ENCODE data around the gene SUSD6.
A peak's percentile ranks its signal among the peaks of the same experiment; 100 is the strongest.

SUSD6 gene

DNA sequence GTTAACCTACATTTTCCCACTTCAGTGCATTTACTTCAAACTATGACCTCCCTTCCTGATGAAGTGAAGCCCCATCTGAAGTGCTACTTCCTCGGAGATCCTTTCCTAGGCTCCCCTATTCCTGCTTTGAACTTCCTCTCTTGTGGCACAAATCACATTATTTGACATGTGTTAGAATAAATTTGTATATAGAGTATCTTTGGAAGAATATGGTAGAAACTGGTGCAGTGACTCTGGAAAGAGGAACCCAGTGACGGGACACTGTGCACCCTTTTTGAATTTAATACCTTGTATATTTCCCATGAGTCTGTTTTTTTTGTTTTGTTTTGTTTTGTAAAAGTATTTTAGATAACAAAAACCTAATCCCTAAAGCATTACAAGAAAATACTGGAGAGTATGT lies 89.2 kb downstream of the SUSD6 start:
- Histone ChIP-seq H3K27me3 (ENCODE audit: control insufficient read depth in 1 of 2, insufficient read depth in 2 of 2, low read length in 2 of 2) (no peaks in the 10 kb centered on the region), H3K27ac (ENCODE audit: low read depth, low read length) (no peak overlapping the region), H3K4me3 (ENCODE audit: low read depth in 1 of 2, low read length in 2 of 2) (no peak overlapping the region), H3K36me3 (ENCODE audit: insufficient read depth, low read length) (peaks cover 11% of the 10 kb centered on the region), H3K9ac (ENCODE audit: low read length) (no peak overlapping the region), H3K9me3 (ENCODE audit: low read length) (no peaks in the 10 kb centered on the region), H3K4me1 (ENCODE audit: insufficient read depth, low read length) (peaks cover 42% of the 10 kb centered on the region)

- H3K9me3 ChIP-seq (ENCODE audit: low read length) = no peaks in the 10 kb centered on the region
- peaks cover 35% of the 10 kb centered on the region for H3K4me1 ChIP-seq (ENCODE audit: insufficient read depth, low read length)
- peaks cover 11% of the 10 kb centered on the region for H3K36me3 ChIP-seq (ENCODE audit: insufficient read depth, low read length)
- H3K4me3 ChIP-seq (ENCODE audit: low read depth in 1 of 2, low read length in 2 of 2) = no peak overlapping the region
- H3K27ac ChIP-seq (ENCODE audit: low read depth, low read length) = no peak overlapping the region
- H3K9ac ChIP-seq (ENCODE audit: low read length) = no peak overlapping the region
- no peaks in the 10 kb centered on the region for H3K27me3 ChIP-seq (ENCODE audit: control insufficient read depth in 1 of 2, insufficient read depth in 2 of 2, low read length in 2 of 2)
Observed at GRCh38 chr14:69701291-69701690, 89.9 kb downstream of the SUSD6 start.

DNA sequence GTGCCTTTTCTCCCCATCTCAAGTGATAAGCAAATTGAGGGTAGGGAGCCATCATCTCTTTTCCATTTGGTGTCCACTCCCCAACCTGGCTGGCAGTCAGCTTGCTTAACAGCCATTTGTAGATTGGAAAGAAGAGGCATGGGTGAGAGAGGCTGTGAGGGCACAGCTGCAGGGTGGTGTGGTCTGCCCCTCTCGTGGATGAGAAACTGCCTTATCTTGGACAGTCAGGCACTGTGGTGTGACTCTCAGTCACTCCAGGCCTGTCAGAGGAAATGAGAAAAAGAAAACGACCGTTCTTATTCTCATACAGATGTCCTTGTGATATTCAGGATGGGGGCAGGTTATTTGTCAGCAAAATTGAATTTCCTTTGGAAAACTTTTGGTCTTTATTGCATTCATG lies 90.5 kb downstream of the SUSD6 start:
- no peak overlapping the region for H3K4me3 ChIP-seq (ENCODE audit: low read depth in 1 of 2, low read length in 2 of 2)
- no peak overlapping the region for H3K9ac ChIP-seq (ENCODE audit: low read length)
- no peaks in the 10 kb centered on the region for H3K27me3 ChIP-seq (ENCODE audit: control insufficient read depth in 1 of 2, insufficient read depth in 2 of 2, low read length in 2 of 2)
- no peak overlapping the region for H3K27ac ChIP-seq (ENCODE audit: low read depth, low read length)
- peaks cover 29% of the 10 kb centered on the region for H3K4me1 ChIP-seq (ENCODE audit: insufficient read depth, low read length)
- H3K36me3 ChIP-seq (ENCODE audit: insufficient read depth, low read length) = peaks cover 11% of the 10 kb centered on the region
- no peaks in the 10 kb centered on the region for H3K9me3 ChIP-seq (ENCODE audit: low read length)

DNA sequence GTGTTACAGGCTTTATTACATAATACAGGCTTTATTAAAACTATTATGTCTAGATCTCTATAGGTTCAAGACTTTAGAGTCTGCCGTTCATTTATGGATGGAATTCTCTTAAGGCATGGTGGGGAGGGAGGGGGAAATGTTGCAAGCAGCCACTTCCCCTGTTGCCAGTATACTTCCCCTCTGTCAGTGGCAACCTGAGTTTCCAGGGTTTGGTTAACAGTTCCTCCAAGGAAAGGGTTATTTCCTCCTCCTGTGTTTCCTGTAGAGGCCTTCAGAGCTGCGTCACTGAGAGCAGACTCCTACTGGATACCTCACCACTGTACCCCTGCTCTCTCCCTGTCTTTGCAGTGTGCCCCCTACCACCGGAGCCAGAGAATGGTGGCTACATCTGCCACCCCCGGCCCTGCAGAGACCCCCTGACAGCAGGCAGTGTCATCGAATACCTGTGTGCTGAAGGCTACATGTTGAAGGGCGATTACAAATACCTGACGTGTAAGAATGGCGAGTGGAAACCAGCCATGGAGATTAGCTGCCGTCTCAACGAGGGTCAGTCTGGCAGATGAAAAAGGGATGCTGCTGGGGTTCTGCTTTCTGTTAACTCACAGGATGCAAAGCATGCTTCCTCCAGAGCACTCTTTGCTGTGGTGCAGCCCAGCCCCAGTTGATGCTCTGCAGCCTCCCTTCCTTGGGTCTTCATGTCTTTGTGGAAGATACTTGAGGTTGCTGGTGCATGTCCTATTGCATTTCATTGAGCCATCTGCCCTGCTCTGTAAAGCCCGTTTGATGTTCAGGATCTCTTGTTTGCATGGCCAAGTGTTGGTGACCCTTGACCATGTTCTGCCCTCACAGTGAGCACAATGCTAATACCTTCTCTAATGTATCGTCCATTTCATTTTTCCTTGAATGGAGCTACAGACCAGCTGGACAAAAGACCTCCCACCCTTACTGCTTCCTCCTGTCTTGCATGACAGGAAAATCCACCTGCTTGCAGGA lies 91.9 kb downstream of the SUSD6 start:
- Histone ChIP-seq H3K4me1 (ENCODE audit: insufficient read depth, low read length) (peaks cover 25% of the 10 kb centered on the region), H3K27me3 (ENCODE audit: control insufficient read depth in 1 of 2, insufficient read depth in 2 of 2, low read length in 2 of 2) (no peaks in the 10 kb centered on the region), H3K27ac (ENCODE audit: low read depth, low read length) (no peak overlapping the region), H3K9ac (ENCODE audit: low read length) (no peak overlapping the region), H3K36me3 (ENCODE audit: insufficient read depth, low read length) (peaks cover 18% of the 10 kb centered on the region), H3K4me3 (ENCODE audit: low read depth in 1 of 2, low read length in 2 of 2) (no peak overlapping the region), H3K9me3 (ENCODE audit: low read length) (no peaks in the 10 kb centered on the region)

- Histone ChIP-seq H3K36me3 (ENCODE audit: insufficient read depth, low read length) (peaks cover 26% of the 10 kb centered on the region), H3K9ac (ENCODE audit: low read length) (no peak overlapping the region), H3K4me3 (ENCODE audit: low read depth in 1 of 2, low read length in 2 of 2) (no peak overlapping the region), H3K27me3 (ENCODE audit: control insufficient read depth in 1 of 2, insufficient read depth in 2 of 2, low read length in 2 of 2) (no peaks in the 10 kb centered on the region), H3K9me3 (ENCODE audit: low read length) (no peaks in the 10 kb centered on the region), H3K27ac (ENCODE audit: low read depth, low read length) (no peak overlapping the region), H3K4me1 (ENCODE audit: insufficient read depth, low read length) (peaks cover 25% of the 10 kb centered on the region)
Observed at GRCh38 chr14:69704319-69704718, 92.9 kb downstream of the SUSD6 start.

DNA sequence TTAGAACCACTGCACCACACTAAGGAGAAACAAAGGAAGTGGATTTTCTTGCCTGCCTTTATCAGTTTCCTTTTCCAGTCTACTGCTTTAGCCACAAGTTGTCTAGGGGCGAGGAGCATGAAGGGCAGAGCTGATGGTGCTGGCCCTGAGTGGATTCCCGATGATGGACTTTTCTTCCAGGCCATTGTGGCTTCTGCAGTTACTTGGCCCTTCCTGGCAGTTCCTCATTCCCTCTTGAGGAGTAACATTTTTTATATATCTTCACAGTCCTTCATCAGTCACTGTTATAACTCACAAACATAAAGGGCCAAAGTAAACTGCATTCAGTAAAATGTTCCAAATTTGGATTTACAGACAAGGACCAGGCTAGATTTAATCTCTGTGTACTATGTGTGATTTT lies 94.3 kb downstream of the SUSD6 start:
- H3K36me3 ChIP-seq (ENCODE audit: insufficient read depth, low read length) = peaks cover 39% of the 10 kb centered on the region
- no peaks in the 10 kb centered on the region for H3K27me3 ChIP-seq (ENCODE audit: control insufficient read depth in 1 of 2, insufficient read depth in 2 of 2, low read length in 2 of 2)
- H3K9me3 ChIP-seq (ENCODE audit: low read length) = no peaks in the 10 kb centered on the region
- H3K4me3 ChIP-seq (ENCODE audit: low read depth in 1 of 2, low read length in 2 of 2) = no peak overlapping the region
- no peak overlapping the region for H3K9ac ChIP-seq (ENCODE audit: low read length)
- H3K27ac ChIP-seq (ENCODE audit: low read depth, low read length) = no peak overlapping the region
- H3K4me1 ChIP-seq (ENCODE audit: insufficient read depth, low read length) = peaks cover 26% of the 10 kb centered on the region

DNA sequence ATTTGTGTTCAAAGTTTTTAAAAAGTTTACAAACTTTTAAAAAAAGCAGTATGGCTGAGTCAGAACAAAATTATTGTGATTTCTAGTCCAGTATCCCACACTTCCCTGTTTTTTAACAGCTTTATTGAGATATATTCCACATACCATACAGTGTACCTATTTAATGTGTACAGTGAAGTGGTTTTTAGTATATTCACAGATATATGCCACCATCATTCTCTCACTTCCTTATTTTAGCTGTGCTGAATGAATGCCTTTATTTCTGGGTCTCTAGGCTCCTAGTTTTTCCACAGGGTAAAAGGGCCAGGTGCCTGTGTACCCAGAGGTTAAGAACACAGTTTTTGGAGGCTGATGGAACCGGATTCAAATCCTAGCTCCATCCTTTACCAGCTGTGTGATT lies 96.7 kb downstream of the SUSD6 start:
- no peak overlapping the region for H3K27ac ChIP-seq (ENCODE audit: low read depth, low read length)
- H3K9ac ChIP-seq (ENCODE audit: low read length) = no peak overlapping the region
- no peaks in the 10 kb centered on the region for H3K27me3 ChIP-seq (ENCODE audit: control insufficient read depth in 1 of 2, insufficient read depth in 2 of 2, low read length in 2 of 2)
- H3K9me3 ChIP-seq (ENCODE audit: low read length) = no peaks in the 10 kb centered on the region
- peaks cover 30% of the 10 kb centered on the region for H3K4me1 ChIP-seq (ENCODE audit: insufficient read depth, low read length)
- no peak overlapping the region for H3K4me3 ChIP-seq (ENCODE audit: low read depth in 1 of 2, low read length in 2 of 2)
- H3K36me3 ChIP-seq (ENCODE audit: insufficient read depth, low read length) = peaks cover 48% of the 10 kb centered on the region

DNA sequence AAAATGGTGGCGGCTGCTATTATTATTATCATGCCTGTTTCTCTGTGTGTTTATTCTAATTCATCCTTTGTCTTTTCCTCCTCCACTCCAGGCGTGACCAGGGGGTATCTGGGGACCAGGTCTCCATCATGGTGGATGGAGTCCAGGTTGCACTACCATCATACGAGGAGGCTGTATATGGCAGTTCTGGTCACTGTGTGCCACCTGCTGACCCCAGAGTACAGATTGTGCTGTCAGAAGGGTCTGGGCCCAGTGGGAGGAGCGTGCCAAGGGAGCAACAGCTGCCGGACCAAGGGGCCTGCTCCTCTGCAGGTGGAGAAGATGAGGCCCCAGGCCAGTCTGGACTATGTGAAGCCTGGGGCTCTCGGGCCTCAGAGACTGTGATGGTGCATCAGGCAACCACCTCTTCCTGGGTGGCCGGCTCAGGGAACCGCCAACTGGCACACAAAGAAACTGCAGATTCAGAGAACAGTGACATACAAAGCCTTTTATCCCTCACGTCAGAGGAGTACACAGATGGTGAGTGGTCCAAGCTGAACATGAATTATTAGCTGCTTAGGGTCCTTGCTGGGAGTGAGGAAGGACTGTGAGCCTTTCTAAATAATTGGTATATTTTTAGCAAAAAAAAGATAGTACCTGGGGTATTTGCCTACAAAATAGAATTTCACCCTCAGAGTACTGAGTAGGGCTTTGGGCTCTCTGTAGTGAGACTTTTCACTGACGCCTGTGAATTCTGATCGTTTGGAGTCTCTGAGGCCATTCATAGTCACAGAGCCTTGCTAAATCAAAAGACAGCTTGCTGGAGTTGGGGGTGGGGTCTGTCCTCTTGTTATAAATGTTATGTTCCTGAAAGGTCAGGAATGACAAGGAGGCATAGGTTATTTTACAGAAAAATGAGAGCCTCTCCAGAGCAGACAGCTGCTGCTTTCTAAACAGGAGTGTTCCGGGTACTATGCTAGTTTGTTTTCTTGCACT lies 97.5 kb downstream of the SUSD6 start:
- Histone ChIP-seq H3K4me3 (ENCODE audit: low read depth in 1 of 2, low read length in 2 of 2) (no peak overlapping the region), H3K27me3 (ENCODE audit: control insufficient read depth in 1 of 2, insufficient read depth in 2 of 2, low read length in 2 of 2) (no peaks in the 10 kb centered on the region), H3K9me3 (ENCODE audit: low read length) (no peaks in the 10 kb centered on the region), H3K36me3 (ENCODE audit: insufficient read depth, low read length) (peaks cover 46% of the 10 kb centered on the region), H3K4me1 (ENCODE audit: insufficient read depth, low read length) (peaks cover 28% of the 10 kb centered on the region), H3K27ac (ENCODE audit: low read depth, low read length) (no peak overlapping the region), H3K9ac (ENCODE audit: low read length) (no peak overlapping the region)

DNA sequence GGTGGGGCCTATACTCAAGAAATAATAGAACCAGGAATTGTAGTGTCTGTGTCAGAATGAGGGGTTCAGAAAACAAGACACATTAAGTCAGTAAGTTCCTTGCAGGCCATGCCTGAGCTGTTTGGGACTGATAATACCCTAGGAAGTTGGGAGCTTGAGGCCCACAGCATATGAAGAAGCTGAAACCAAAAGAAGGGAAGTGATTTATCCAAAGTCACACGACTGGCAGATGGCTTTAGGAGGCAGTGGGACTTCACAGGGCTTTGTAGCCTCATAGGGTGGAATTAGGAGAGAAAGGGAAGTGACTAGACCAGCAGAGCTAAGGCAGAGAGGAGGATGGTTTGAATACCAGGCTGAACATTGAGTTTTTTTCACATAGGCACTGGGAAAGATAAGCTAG lies 99.0 kb downstream of the SUSD6 start:
- Histone ChIP-seq H3K9me3 (ENCODE audit: low read length) (no peaks in the 10 kb centered on the region), H3K4me1 (ENCODE audit: insufficient read depth, low read length) (peaks cover 28% of the 10 kb centered on the region), H3K27me3 (ENCODE audit: control insufficient read depth in 1 of 2, insufficient read depth in 2 of 2, low read length in 2 of 2) (no peaks in the 10 kb centered on the region), H3K36me3 (ENCODE audit: insufficient read depth, low read length) (peaks cover 37% of the 10 kb centered on the region), H3K4me3 (ENCODE audit: low read depth in 1 of 2, low read length in 2 of 2) (no peak overlapping the region), H3K27ac (ENCODE audit: low read depth, low read length) (no peak overlapping the region), H3K9ac (ENCODE audit: low read length) (no peak overlapping the region)

DNA sequence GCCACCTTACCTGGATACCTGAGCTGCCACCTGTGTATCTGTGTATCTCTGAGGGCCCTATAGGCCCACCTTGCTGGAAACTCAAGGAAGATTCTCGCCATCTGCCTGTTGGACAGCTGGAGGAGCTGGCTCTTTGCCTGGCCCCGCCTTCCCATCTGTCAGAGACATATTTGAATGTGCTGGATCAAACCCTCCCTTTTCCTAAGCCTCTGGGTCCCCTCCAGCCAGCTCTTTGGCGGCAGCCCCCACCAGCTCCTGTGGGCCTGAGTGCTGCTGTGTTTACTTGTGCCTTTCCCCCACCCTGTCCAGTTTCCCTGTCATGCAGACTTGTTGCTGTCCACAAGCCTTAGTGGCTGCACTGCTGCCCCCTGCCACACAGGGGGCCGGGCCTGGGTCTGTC lies 99.7 kb downstream of the SUSD6 start:
- H3K4me1 ChIP-seq (ENCODE audit: insufficient read depth, low read length) = peaks cover 33% of the 10 kb centered on the region
- H3K9ac ChIP-seq (ENCODE audit: low read length) = no peak overlapping the region
- no peak overlapping the region for H3K4me3 ChIP-seq (ENCODE audit: low read depth in 1 of 2, low read length in 2 of 2)
- H3K27me3 ChIP-seq (ENCODE audit: control insufficient read depth in 1 of 2, insufficient read depth in 2 of 2, low read length in 2 of 2) = no peaks in the 10 kb centered on the region
- peak overlapping the region; percentile 62 for H3K27ac ChIP-seq (ENCODE audit: low read depth, low read length)
- peaks cover 37% of the 10 kb centered on the region for H3K36me3 ChIP-seq (ENCODE audit: insufficient read depth, low read length)
- no peaks in the 10 kb centered on the region for H3K9me3 ChIP-seq (ENCODE audit: low read length)

DNA sequence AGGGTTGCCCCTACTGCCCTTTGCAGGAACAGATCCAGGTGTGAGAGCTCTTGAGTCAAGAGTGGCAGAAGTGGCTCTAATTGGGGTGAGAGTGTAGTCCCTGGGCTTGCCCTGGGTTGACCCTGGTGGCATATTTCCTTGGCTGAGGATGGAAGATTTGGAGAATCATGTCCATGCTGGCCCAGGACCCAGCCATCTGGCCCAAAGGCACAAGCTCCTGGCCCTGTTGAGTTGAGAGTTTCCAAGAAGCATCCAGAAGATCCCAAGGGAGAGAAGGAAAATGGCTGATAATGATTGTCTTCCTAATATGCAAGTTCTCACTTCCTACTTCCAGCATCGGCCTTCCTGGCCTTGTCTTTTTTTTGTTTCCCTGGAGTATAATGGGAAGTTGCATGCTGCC lies 100.1 kb downstream of the SUSD6 start:
- peaks cover 37% of the 10 kb centered on the region for H3K4me1 ChIP-seq (ENCODE audit: insufficient read depth, low read length)
- H3K36me3 ChIP-seq (ENCODE audit: insufficient read depth, low read length) = peaks cover 37% of the 10 kb centered on the region
- H3K9ac ChIP-seq (ENCODE audit: low read length) = no peak overlapping the region
- no peak overlapping the region for H3K4me3 ChIP-seq (ENCODE audit: low read depth in 1 of 2, low read length in 2 of 2)
- no peaks in the 10 kb centered on the region for H3K9me3 ChIP-seq (ENCODE audit: low read length)
- no peaks in the 10 kb centered on the region for H3K27me3 ChIP-seq (ENCODE audit: control insufficient read depth in 1 of 2, insufficient read depth in 2 of 2, low read length in 2 of 2)
- H3K27ac ChIP-seq (ENCODE audit: low read depth, low read length) = peak overlapping the region; percentile 62
